K562 (cell line): ENCODE results near the gene MCAT. TPM values are rescaled to one million over a fixed set of nuclear protein-coding genes. Genes with fewer than 3 reads are reported as not detected.
A peak's percentile ranks its signal among the peaks of the same experiment; 100 is the strongest.

Experiments
- CHD2 ChIP-seq: IDR thresholded peaks from 2 replicates; pipeline ENCODE4 v1.6.1; 2011; ENCODE audit warnings: low read depth, low read length
- DIDO1 ChIP-seq: fragments of 450-650 bp; IDR thresholded peaks from 2 replicates; pipeline ENCODE4 v1.6.1; 2016; ENCODE audit warnings: low read depth, missing biosample characterization, missing genetic modification characterization
- E2F4 ChIP-seq: sonication (generic); formaldehyde crosslinking; IDR thresholded peaks from 2 replicates; pipeline ENCODE4 v1.8.0; 2022; ENCODE audit warnings: mild to moderate bottlenecking, low read depth, missing genetic modification reagents
- HMG20A ChIP-seq: fragments of 450-650 bp; formaldehyde crosslinking; conservative IDR thresholded peaks from 2 replicates; pipeline ENCODE4 v1.4.0; 2020; ENCODE audit warnings: mild to moderate bottlenecking, mixed read lengths
- HMGXB4 ChIP-seq: sonication (generic); formaldehyde crosslinking; IDR thresholded peaks from 2 replicates; pipeline ENCODE4 v1.8.1; 2023; ENCODE audit warnings: mild to moderate bottlenecking, missing genetic modification reagents
- HNRNPLL ChIP-seq: fragments of 200-400 bp; formaldehyde crosslinking; IDR thresholded peaks from 2 replicates; pipeline ENCODE4 v1.6.1; 2017; ENCODE audit warnings: low read length, low read depth, mild to moderate bottlenecking; ENCODE audit not compliant: poor library complexity, severe bottlenecking
- MYNN ChIP-seq, 2 experiments: sonication (generic); formaldehyde crosslinking in 1 of 2; IDR thresholded peaks; 2 replicates each; pipeline versions ENCODE4 v1.5.0 to v1.6.1; 2016 to 2020; ENCODE audit warnings: antibody characterized with exemption in 1 of 2, missing genetic modification reagents in 1 of 2
- NCOA2 ChIP-seq, 2 experiments: fragments of 450-650 bp; IDR thresholded peaks; 2 replicates each; pipeline ENCODE4 v1.6.1; 2018; ENCODE audit warnings: mild to moderate bottlenecking in 2 of 2, moderate library complexity in 1 of 2; ENCODE audit not compliant: partially characterized antibody in 2 of 2
- NCOR1 ChIP-seq: fragments of 450-650 bp; IDR thresholded peaks from 2 replicates; pipeline ENCODE4 v1.6.1; 2016; ENCODE audit warnings: mild to moderate bottlenecking, moderate library complexity
- POLR2H ChIP-seq: IDR thresholded peaks from 2 replicates; pipeline ENCODE4 v1.6.1; 2016; ENCODE audit warnings: missing genetic modification characterization, low read depth, mild to moderate bottlenecking, control low read depth, missing compliant biosample characterization, moderate library complexity
- PRPF4 ChIP-seq: fragments of 200-400 bp; formaldehyde crosslinking; IDR thresholded peaks from one replicate; pipeline ENCODE4 v1.6.1; 2017; ENCODE audit warnings: low read length, low read depth, mild to moderate bottlenecking; ENCODE audit not compliant: insufficient read depth, poor library complexity, severe bottlenecking
- PURB ChIP-seq: sonication (generic); formaldehyde crosslinking; IDR thresholded peaks from 2 replicates; pipeline ENCODE4 v1.9.0; 2021; ENCODE audit warnings: low read depth, mild to moderate bottlenecking, missing genetic modification reagents
- PYGO2 ChIP-seq: fragments of 450-650 bp; IDR thresholded peaks from 2 replicates; pipeline ENCODE4 v1.6.1; 2016; ENCODE audit warnings: mild to moderate bottlenecking, missing genetic modification characterization, moderate library complexity, missing compliant biosample characterization
- SIX5 ChIP-seq, 2 experiments: IDR thresholded peaks; 2 replicates each; pipeline ENCODE4 v1.6.1; 2011; ENCODE audit warnings: low read length in 2 of 2, borderline replicate concordance in 1 of 2, low read depth in 1 of 2, mild to moderate bottlenecking in 1 of 2, moderate library complexity in 1 of 2; ENCODE audit not compliant: insufficient read depth in 1 of 2
- SMARCE1 ChIP-seq: fragments of 450-650 bp; IDR thresholded peaks from 2 replicates; pipeline ENCODE4 v1.7.1; 2016; ENCODE audit warnings: mild to moderate bottlenecking
- SMC3 ChIP-seq: conservative IDR thresholded peaks from 2 replicates; pipeline ENCODE4 v1.6.1; 2011; ENCODE audit warnings: low read depth, low read length, improper control_type of control experiment; ENCODE audit not compliant: insufficient read depth
- TBP ChIP-seq: optimal IDR thresholded peaks from 2 replicates; pipeline ENCODE3; 2011; ENCODE audit warnings: low read depth, low read length, improper control_type of control experiment
- XRCC3 ChIP-seq: fragments of 450-650 bp; IDR thresholded peaks from 2 replicates; pipeline ENCODE4 v1.6.1; 2017; ENCODE audit warnings: mild to moderate bottlenecking, moderate library complexity
- ZBTB2 ChIP-seq: fragments of 450-650 bp; IDR thresholded peaks from 2 replicates; pipeline ENCODE4 v1.6.1; 2016; ENCODE audit warnings: antibody characterized with exemption
- ZNF134 ChIP-seq: fragments of 250-450 bp; sonication (Bioruptor Pico); conservative IDR thresholded peaks from 2 replicates; pipeline ENCODE4 v1.4.0; 2020
- ZSCAN29 ChIP-seq: fragments of 450-650 bp; IDR thresholded peaks from 2 replicates; pipeline ENCODE4 v1.6.1; 2017
- polyA plus RNA-seq, 8 experiments: library from polyadenylated mRNA; depleted of rRNA in 4 of 8; stranded (reverse) in 5 of 8; unstranded in 3 of 8; fragments of >200 nt; fragmentation: Nextera tagmentation in 2 of 8; fragmentation: Illumina TruSeq in 1 of 8; extraction: Ambion mirVana in 2 of 8; extraction: Trizol in 1 of 8; gene quantifications; 2 replicates each; pipeline versions ENCODE4 v1.2.1 to v1.2.3, GENCODE V29; 2011 to 2014; ENCODE audit warnings: inconsistent platforms in 1 of 8, missing spikeins in 1 of 8
- total RNA-seq, 7 experiments: library from RNA; depleted of rRNA in 6 of 7; stranded (reverse); fragments of >200 nt in 6 of 7; fragmentation: Illumina TruSeq in 2 of 7; extraction: Trizol in 2 of 7; gene quantifications; 2 replicates each; pipeline versions ENCODE4 v1.2.1 to v1.2.3, GENCODE V29; 2011 to 2021; ENCODE audit warnings: low replicate concordance in 1 of 7
- TF ChIP-seq, protein P1 (sequence below): fragments of 250-450 bp; sonication (Bioruptor Pico); IDR thresholded peaks from 2 replicates; pipeline ENCODE4 v1.4.0; 2020; ENCODE audit warnings: mild to moderate bottlenecking

Gene MCAT
- total and polyA plus RNA-seq, 9 of the 15 experiments (the other 6 are each of a cell fraction or from before 2014, with no cell fraction given) = 3.3 to 27.8 (median 13.9) TPM

DNA sequence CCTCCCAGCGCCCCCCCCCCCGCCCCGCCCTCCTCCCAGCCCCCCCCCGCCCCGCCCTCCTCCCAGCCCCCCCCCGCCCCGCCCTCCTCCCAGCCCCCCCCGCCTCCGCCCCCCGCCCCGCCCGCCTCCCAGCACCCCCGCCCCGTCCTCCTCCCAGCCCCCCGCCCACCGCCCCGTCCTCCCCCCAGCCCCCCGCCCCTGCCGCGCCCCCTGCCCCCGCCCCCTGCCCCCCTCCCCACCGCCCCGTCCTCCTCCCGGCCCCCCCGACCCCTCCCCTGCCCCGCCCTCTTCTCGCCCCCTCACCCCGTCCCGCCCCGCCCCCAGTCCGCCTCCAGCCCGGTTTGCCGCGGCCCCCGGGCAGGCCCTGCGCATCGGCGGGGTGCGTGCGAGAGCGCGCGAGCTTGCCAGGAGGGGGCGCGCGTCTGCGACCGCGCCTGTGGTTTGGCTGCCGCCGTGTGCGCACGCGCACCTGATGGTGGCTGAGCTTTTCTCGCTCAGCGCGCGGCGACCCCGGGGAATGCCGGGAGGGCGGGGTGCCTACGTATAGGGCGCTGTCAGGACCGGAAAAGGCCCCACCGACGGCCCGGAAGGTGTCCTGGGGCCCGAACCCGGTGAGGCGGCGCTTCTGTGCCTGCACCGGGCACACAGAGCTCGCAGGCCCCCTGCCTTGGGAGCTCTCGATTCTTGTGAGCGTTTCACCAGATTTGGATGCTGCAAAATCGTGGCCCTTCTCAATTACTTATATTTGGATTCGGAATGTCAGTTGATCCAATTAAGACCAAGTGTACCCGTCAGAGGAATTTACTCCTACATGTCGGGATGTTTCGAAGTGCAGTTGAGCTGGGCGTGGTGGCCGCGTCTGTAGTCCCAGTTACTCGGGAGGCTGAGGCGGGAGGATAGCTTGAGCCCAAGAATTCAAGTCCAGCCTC is 44.2 kb upstream of the MCAT start (continued):
- peak; percentile 66 for TF ChIP-seq HNRNPLL
- no peak for TF ChIP-seq CHD2
- TF ChIP-seq MYNN (IDR thresholded peaks at IDR 0.05) = no peak
- no peak for TF ChIP-seq MYNN (CRISPR knock-in tag; IDR thresholded peaks at IDR 0.05)
- no peak for TF ChIP-seq ZNF134
- TF ChIP-seq DIDO1 (tag) = peak; percentile 61; the same call in 1 of the 2 replicates
- TF ChIP-seq SIX5 (IDR thresholded peaks at IDR 0.05; ENCODE audit: borderline replicate concordance in 1 of 2, insufficient read depth in 1 of 2, low read depth in 1 of 2, low read length in 2 of 2) = no peak
- no peak for TF ChIP-seq E2F4 (CRISPR knock-in tag)
- no peak for TF ChIP-seq HMGXB4 (CRISPR knock-in tag)
- no peak for TF ChIP-seq NCOA2 (IDR thresholded peaks at IDR 0.05; ENCODE audit: partially characterized antibody in 2 of 2)
- peak; percentile 88 for TF ChIP-seq POLR2H (tag)
- TF ChIP-seq ZBTB2 = peak; percentile 71
- TF ChIP-seq ZSCAN29 = no peak
- TF ChIP-seq XRCC3 = no peak
- no peak for TF ChIP-seq HMG20A
- no peak for TF ChIP-seq PURB (CRISPR knock-in tag)
- TF ChIP-seq TBP = peak; percentile 60
- TF ChIP-seq PRPF4 = no peak
- peak; percentile 35; the same call in 1 of the 2 replicates for TF ChIP-seq SMC3
- TF ChIP-seq SMARCE1 = no peak
- no peak for TF ChIP-seq PYGO2 (tag)
- TF ChIP-seq NCOR1 = 0 out of 2 replicates have a peak, but pooled peaks have one; percentile 7
- TF ChIP-seq, protein P1, sequence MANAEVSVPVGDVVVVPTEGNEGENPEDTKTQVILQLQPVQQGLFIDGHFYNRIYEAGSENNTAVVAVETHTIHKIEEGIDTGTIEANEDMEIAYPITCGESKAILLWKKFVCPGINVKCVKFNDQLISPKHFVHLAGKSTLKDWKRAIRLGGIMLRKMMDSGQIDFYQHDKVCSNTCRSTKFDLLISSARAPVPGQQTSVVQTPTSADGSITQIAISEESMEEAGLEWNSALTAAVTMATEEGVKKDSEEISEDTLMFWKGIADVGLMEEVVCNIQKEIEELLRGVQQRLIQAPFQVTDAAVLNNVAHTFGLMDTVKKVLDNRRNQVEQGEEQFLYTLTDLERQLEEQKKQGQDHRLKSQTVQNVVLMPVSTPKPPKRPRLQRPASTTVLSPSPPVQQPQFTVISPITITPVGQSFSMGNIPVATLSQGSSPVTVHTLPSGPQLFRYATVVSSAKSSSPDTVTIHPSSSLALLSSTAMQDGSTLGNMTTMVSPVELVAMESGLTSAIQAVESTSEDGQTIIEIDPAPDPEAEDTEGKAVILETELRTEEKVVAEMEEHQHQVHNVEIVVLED = peak; percentile 74
